Loucy (cell line): ENCODE measurements around the gene CACNB2.

Experiments used
- H2AFZ ChIP-seq: fragments of 200-600 bp; sonication (generic); 2 replicates; pipeline ENCODE4 v1.6.0; 2016; ENCODE audit warnings: antibody characterized with exemption, mild to moderate bottlenecking, low read length, moderate library complexity
- H3F3A ChIP-seq: fragments of 200-600 bp; 2 replicates; pipeline ENCODE4 v1.6.0; 2016; ENCODE audit warnings: antibody characterized with exemption, low read depth, mild to moderate bottlenecking
- H3K27me3 ChIP-seq: fragments of 200-600 bp; sonication (generic); 2 replicates; pipeline ENCODE4 v1.6.1; 2014; ENCODE audit warnings: low read length, mild to moderate bottlenecking; ENCODE audit not compliant: insufficient read depth, poor library complexity, severe bottlenecking
- H3K36me3 ChIP-seq: fragments of 200-600 bp; sonication (generic); 2 replicates; pipeline ENCODE4 v1.6.1; 2016; ENCODE audit warnings: low read length; ENCODE audit not compliant: insufficient read depth
- H3K4me1 ChIP-seq: fragments of 200-600 bp; sonication (generic); 2 replicates; pipeline ENCODE4 v1.5.1; 2014; ENCODE audit warnings: low read length, mild to moderate bottlenecking; ENCODE audit not compliant: insufficient read depth, poor library complexity, severe bottlenecking
- H3K4me2 ChIP-seq: fragments of 200-600 bp; sonication (generic); 2 replicates; pipeline ENCODE4 v1.6.0; 2014; ENCODE audit warnings: antibody characterized with exemption, low read length, low read depth, mild to moderate bottlenecking; ENCODE audit not compliant: poor library complexity, severe bottlenecking
- H3K4me3 ChIP-seq: fragments of 200-600 bp; sonication (generic); 2 replicates; pipeline ENCODE4 v1.5.1; 2014; ENCODE audit warnings: low read length, mild to moderate bottlenecking, mixed read lengths; ENCODE audit not compliant: poor library complexity, severe bottlenecking
- H3K79me2 ChIP-seq: fragments of 200-600 bp; sonication (generic); 2 replicates; pipeline ENCODE4 v1.6.1; 2014; ENCODE audit warnings: low read length; ENCODE audit not compliant: insufficient read depth
- H3K9ac ChIP-seq: fragments of 200-600 bp; sonication (generic); 2 replicates; pipeline ENCODE4 v1.6.0; 2014; ENCODE audit warnings: mild to moderate bottlenecking, low read depth, low read length, moderate library complexity; ENCODE audit not compliant: poor library complexity, severe bottlenecking
- H3K9me2 ChIP-seq: fragments of 200-600 bp; sonication (generic); replicated peaks from 2 replicates; pipeline ENCODE4 v1.6.1; 2016; ENCODE audit warnings: low read depth, low read length, mixed read lengths
- H3K9me3 ChIP-seq: fragments of 200-600 bp; sonication (generic); 2 replicates; pipeline ENCODE4 v1.6.1; 2014; ENCODE audit warnings: mild to moderate bottlenecking, antibody characterized with exemption, low read length, low read depth; ENCODE audit not compliant: insufficient read depth
- H4K20me1 ChIP-seq: fragments of 200-600 bp; sonication (generic); 2 replicates; pipeline ENCODE4 v1.6.0; 2014; ENCODE audit warnings: antibody characterized with exemption, low read length, mild to moderate bottlenecking; ENCODE audit not compliant: insufficient read depth, poor library complexity, severe bottlenecking
- CTCF ChIP-seq: fragments of 200-600 bp; sonication (generic); conservative IDR thresholded peaks from 2 replicates; pipeline ENCODE4 v1.5.1; 2014; ENCODE audit warnings: mild to moderate bottlenecking, antibody characterized with exemption, low read length
- EZH2phosphoT487 ChIP-seq: fragments of 200-600 bp; IDR thresholded peaks from 2 replicates; pipeline ENCODE4 v1.6.1; 2018; ENCODE audit warnings: antibody characterized with exemption, mild to moderate bottlenecking, moderate library complexity, borderline replicate concordance

Gene CACNB2

GRCh38 chr10:18273039-18273438, 132.8 kb downstream of the CACNB2 start:
- H3K36me3 ChIP-seq = no peaks in the 10 kb centered on the region
- H3K27me3 ChIP-seq = no peaks in the 10 kb centered on the region
- no peaks in the 10 kb centered on the region for H3F3A ChIP-seq
- no peak overlapping the region for H3K4me2 ChIP-seq
- no peaks in the 10 kb centered on the region for H3K9me3 ChIP-seq
- H3K79me2 ChIP-seq = no peaks in the 10 kb centered on the region
- no peak overlapping the region for H3K4me3 ChIP-seq
- TF ChIP-seq EZH2phosphoT487 = no peak
- TF ChIP-seq CTCF = no peak
- H4K20me1 ChIP-seq = no peaks in the 10 kb centered on the region
- H3K9ac ChIP-seq = no peak overlapping the region
- H2AFZ ChIP-seq = no peak overlapping the region
- no peaks in the 10 kb centered on the region for H3K4me1 ChIP-seq
- H3K9me2 ChIP-seq = no peaks in the 10 kb centered on the region

- Histone ChIP-seq H3F3A (no peaks in the 10 kb centered on the region), H3K4me2 (no peak overlapping the region), H3K36me3 (no peaks in the 10 kb centered on the region), H3K9me2 (no peaks in the 10 kb centered on the region), H3K4me1 (peaks cover 3% of the 10 kb centered on the region), H3K27me3 (no peaks in the 10 kb centered on the region), H3K9ac (no peak overlapping the region), H3K9me3 (no peaks in the 10 kb centered on the region), H3K4me3 (no peak overlapping the region), H3K79me2 (no peaks in the 10 kb centered on the region), H2AFZ (no peak overlapping the region), H4K20me1 (no peaks in the 10 kb centered on the region)
- TF ChIP-seq CTCF = no peak
- TF ChIP-seq EZH2phosphoT487 = no peak
Measured at GRCh38 chr10:18278181-18278580, 138.0 kb downstream of the CACNB2 start.

- Histone ChIP-seq H2AFZ (no peak overlapping the region), H3K9me2 (no peaks in the 10 kb centered on the region), H3K36me3 (no peaks in the 10 kb centered on the region), H4K20me1 (no peaks in the 10 kb centered on the region), H3K4me3 (no peak overlapping the region), H3K9me3 (no peaks in the 10 kb centered on the region), H3F3A (no peaks in the 10 kb centered on the region), H3K9ac (no peak overlapping the region), H3K4me1 (peaks cover 3% of the 10 kb centered on the region), H3K27me3 (no peaks in the 10 kb centered on the region), H3K79me2 (no peaks in the 10 kb centered on the region), H3K4me2 (peak overlapping the region; percentile 32)
- no peak for TF ChIP-seq EZH2phosphoT487
- no peak for TF ChIP-seq CTCF
Measured at GRCh38 chr10:18279173-18279572, 138.9 kb downstream of the CACNB2 start.
